Prostate gland (tissue), 2 donors: Measurements from ENCODE around the gene FCHO1.

ENCODE experiments used
- CTCF ChIP-seq, 4 experiments: fragments of 200-600 bp in 2 of 4; fragments of 450-650 bp in 2 of 4; sonication (generic) in 2 of 4; IDR thresholded peaks; 1 replicate in 3 of 4; 2 replicates in 1 of 4; pipeline ENCODE4 v1.5.1; 2016 to 2019; ENCODE audit warnings: antibody characterized with exemption in 4 of 4, mild to moderate bottlenecking in 2 of 4, moderate library complexity in 2 of 4
- POLR2A ChIP-seq: fragments of 450-650 bp; IDR thresholded peaks from one replicate; pipeline ENCODE4 v1.6.1; 2016; ENCODE audit warnings: antibody characterized with exemption, mild to moderate bottlenecking
- POLR2AphosphoS5 ChIP-seq: sonication (generic); formaldehyde crosslinking; IDR thresholded peaks from one replicate; pipeline ENCODE4 v1.6.1; 2017; ENCODE audit warnings: antibody characterized with exemption

GRCh38 chr19:17824339-17824738 lies 73.1 kb downstream of the FCHO1 start:
- TF ChIP-seq CTCF (IDR thresholded peaks at IDR 0.05) = no peak
- TF ChIP-seq POLR2AphosphoS5 = no peak
- no peak for TF ChIP-seq POLR2A
